HEK293 (cell line): Measurements from ENCODE around the gene ADCY6.

ENCODE experiments used
- CTCF ChIA-PET: fragments of 350-600 bp; formaldehyde crosslinking; extraction: SDS; loops from one replicate; lab custom pipeline; 2021; ENCODE audit warnings: antibody characterized with exemption; lab: Yijun Ruan, JAX
- POLR2A ChIA-PET: fragments of 300-600 bp; formaldehyde crosslinking; extraction: SDS; loops from one replicate; lab custom pipeline; 2020; ENCODE audit warnings: antibody characterized with exemption, inconsistent platforms; lab: Yijun Ruan, JAX
- H3K27ac ChIP-seq: fragments of 200-500 bp; sonication (Bioruptor generic); 2 replicates; pipeline ENCODE4 v1.5.1; 2014; ENCODE audit warnings: low read depth, low read length, control low read depth, inconsistent platforms; ENCODE audit errors: extremely low read depth
- H3K36me3 ChIP-seq, 2 experiments: fragments of 200-500 bp in 1 of 2; sonication (Bioruptor generic) in 1 of 2; 1 replicate in 1 of 2; 2 replicates in 1 of 2; pipeline ENCODE4 v1.5.1; 2014 to 2017; ENCODE audit warnings: inconsistent platforms in 2 of 2, low read length in 2 of 2; ENCODE audit not compliant: control insufficient read depth in 2 of 2, insufficient read depth in 1 of 2
- H3K4me1 ChIP-seq: fragments of 200-500 bp; sonication (Bioruptor generic); 2 replicates; pipeline ENCODE4 v1.5.1; 2014; ENCODE audit warnings: mild to moderate bottlenecking, low read length, inconsistent platforms; ENCODE audit not compliant: control insufficient read depth, insufficient read depth
- H3K4me3 ChIP-seq: 2 replicates; pipeline ENCODE4 v1.5.1; 2011; ENCODE audit warnings: low read depth, mild to moderate bottlenecking, control low read depth, low read length, moderate library complexity
- H3K9me3 ChIP-seq: fragments of 200-500 bp; sonication (Bioruptor generic); 2 replicates; pipeline ENCODE4 v1.5.1; 2014; ENCODE audit warnings: low read depth, low read length, inconsistent platforms; ENCODE audit not compliant: control insufficient read depth, insufficient read depth
- EGR2 ChIP-seq: fragments of 450-650 bp; formaldehyde crosslinking; IDR thresholded peaks from 2 replicates; pipeline ENCODE4 v1.5.1; 2016; ENCODE audit warnings: low read depth, missing biosample characterization, missing genetic modification characterization
- PRDM1 ChIP-seq: fragments of 450-650 bp; formaldehyde crosslinking; IDR thresholded peaks from 2 replicates; pipeline ENCODE4; 2016; ENCODE audit warnings: missing biosample characterization, missing genetic modification characterization
- ZFHX2 ChIP-seq: fragments of 450-650 bp; formaldehyde crosslinking; conservative IDR thresholded peaks from 2 replicates; pipeline ENCODE4 v1.5.1; 2016; ENCODE audit warnings: missing biosample characterization, missing genetic modification characterization
- ZNF23 ChIP-seq: fragments of 450-650 bp; formaldehyde crosslinking; IDR thresholded peaks from 2 replicates; pipeline ENCODE4 v1.5.1; 2016; ENCODE audit warnings: missing biosample characterization, missing genetic modification characterization, borderline replicate concordance
- ZNF24 ChIP-seq: fragments of 450-650 bp; formaldehyde crosslinking; IDR thresholded peaks from 2 replicates; pipeline ENCODE4 v1.5.1; 2016; ENCODE audit warnings: missing biosample characterization, missing genetic modification characterization
- ZNF777 ChIP-seq: fragments of 450-650 bp; formaldehyde crosslinking; IDR thresholded peaks from 2 replicates; pipeline ENCODE4 v1.5.1; 2017; ENCODE audit warnings: missing biosample characterization, missing genetic modification characterization, borderline replicate concordance
- TF ChIP-seq, protein P1 (sequence below): fragments of 450-650 bp; formaldehyde crosslinking; IDR thresholded peaks from 2 replicates; pipeline ENCODE4 v1.5.1; 2016; ENCODE audit warnings: missing biosample characterization, missing genetic modification characterization
- TF ChIP-seq, protein P2 (sequence below): fragments of 450-650 bp; formaldehyde crosslinking; IDR thresholded peaks from 2 replicates; pipeline ENCODE4 v1.5.1; 2016; ENCODE audit warnings: missing biosample characterization, missing genetic modification characterization
- TF ChIP-seq, protein P3 (sequence below): fragments of 450-650 bp; formaldehyde crosslinking; IDR thresholded peaks from 2 replicates; pipeline ENCODE4 v1.5.1; 2016; ENCODE audit warnings: missing biosample characterization, missing genetic modification characterization
- TF ChIP-seq, protein P4 (sequence below): fragments of 450-650 bp; formaldehyde crosslinking; IDR thresholded peaks from 2 replicates; pipeline ENCODE4 v1.5.0; 2017; ENCODE audit warnings: missing biosample characterization, missing genetic modification characterization, borderline replicate concordance
- TF ChIP-seq, protein P5 (sequence below): sonication (generic); formaldehyde crosslinking; IDR thresholded peaks from 2 replicates; pipeline ENCODE4 v1.8.1; 2022; ENCODE audit warnings: mild to moderate bottlenecking, moderate library complexity, missing genetic modification reagents

Gene ADCY6

DNA sequence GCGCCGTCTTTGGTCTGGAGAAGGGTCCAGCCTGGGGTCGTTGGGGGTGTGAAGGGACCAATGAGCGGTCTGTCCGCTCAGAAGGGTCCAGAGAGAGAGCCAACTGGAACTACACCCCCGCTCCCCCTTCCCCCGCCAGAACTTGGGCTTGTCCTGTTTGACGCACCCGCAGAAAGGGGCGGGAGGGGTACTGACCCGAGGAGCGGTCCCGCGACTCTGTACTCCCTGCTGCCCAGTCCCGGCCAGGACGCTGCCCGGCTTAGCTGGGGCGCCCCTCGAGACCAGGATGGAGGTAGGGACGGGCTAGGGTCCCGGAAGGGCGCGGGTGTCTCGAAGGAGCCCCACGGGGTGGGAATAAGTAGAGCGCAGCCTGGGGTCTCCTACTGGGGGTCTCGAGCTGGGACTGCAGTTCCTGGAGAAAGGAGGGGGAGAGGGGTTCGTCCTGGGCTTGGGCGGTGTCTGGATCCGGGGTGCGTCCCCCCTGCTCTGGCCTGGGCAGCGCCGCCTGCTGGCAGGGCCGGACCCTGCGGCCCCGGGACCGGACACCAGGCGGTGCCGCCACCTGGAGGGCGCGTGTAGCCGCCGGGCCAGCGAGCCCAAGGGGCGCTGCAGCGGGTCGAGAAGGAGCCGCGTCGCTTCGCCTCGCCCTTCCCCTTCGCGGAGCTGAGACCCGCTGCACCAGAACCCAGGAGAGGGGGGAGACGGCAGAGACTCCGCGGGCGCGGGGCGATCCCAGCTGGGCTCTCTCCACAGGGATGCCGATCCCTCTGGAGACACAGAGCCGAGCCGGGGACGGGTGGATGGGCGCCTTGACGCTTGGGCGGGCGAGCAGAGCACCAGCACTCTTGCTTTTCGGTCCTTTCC is 25.6 kb upstream of the ADCY6 start (continued):
- TF ChIP-seq, protein P1, sequence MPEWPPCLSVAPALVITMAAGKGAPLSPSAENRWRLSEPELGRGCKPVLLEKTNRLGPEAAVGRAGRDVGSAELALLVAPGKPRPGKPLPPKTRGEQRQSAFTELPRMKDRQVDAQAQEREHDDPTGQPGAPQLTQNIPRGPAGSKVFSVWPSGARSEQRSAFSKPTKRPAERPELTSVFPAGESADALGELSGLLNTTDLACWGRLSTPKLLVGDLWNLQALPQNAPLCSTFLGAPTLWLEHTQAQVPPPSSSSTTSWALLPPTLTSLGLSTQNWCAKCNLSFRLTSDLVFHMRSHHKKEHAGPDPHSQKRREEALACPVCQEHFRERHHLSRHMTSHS (tag by site-specific recombination): no peak
- TF ChIP-seq, all 188 proteins: peak for 49

DNA sequence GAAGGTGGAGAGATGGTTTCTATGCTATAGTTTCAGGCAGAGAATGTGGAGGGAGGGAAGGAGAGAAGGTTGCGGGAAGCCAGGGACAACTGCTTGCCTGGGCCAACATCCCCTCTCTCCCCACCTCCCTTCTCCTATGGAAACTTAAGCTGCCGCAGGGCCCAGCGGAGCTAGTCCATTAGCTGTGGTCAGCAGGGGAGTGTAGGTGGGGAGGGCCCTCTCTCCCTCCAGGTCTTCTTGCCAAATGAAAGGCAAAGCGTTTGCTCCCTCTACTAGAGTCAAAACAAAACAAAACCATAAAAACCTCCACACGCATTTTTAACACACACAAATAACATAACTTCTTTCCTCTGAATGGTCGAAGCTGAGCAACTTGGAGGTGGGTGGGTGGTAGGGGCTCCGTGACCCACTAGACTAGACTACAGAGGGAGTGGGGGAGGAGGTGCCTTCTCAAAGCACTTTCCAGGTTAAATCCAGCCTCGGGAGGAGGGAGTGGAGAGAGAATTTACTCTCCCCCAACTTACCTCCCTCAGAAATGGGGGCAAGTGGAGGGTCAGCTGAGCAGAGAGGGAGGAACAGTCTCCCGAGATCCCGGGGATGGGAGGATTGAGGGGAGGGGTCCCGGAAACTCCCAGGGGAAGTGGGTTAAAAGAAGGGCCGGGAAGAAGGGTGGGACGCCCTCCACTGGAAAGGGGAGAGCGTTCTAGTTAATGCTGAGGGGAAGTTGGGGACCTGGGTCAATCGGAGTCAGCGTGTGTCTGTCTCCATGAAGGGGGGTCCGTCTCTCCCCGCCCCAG is 24.8 kb upstream of the ADCY6 start:
- H3K27ac ChIP-seq: no peak overlapping the region
- no peaks in the 10 kb centered on the region for H3K36me3 ChIP-seq
- TF ChIP-seq ZFHX2 (tag by site-specific recombination) (peak; percentile 51), EGR2 (tag by site-specific recombination) (peak; percentile 46; the same call in 1 of the 2 replicates), PRDM1 (tag by site-specific recombination) (0 out of 2 replicates have a peak, but pooled peaks have one; percentile 23)
- TF ChIP-seq, protein P2, sequence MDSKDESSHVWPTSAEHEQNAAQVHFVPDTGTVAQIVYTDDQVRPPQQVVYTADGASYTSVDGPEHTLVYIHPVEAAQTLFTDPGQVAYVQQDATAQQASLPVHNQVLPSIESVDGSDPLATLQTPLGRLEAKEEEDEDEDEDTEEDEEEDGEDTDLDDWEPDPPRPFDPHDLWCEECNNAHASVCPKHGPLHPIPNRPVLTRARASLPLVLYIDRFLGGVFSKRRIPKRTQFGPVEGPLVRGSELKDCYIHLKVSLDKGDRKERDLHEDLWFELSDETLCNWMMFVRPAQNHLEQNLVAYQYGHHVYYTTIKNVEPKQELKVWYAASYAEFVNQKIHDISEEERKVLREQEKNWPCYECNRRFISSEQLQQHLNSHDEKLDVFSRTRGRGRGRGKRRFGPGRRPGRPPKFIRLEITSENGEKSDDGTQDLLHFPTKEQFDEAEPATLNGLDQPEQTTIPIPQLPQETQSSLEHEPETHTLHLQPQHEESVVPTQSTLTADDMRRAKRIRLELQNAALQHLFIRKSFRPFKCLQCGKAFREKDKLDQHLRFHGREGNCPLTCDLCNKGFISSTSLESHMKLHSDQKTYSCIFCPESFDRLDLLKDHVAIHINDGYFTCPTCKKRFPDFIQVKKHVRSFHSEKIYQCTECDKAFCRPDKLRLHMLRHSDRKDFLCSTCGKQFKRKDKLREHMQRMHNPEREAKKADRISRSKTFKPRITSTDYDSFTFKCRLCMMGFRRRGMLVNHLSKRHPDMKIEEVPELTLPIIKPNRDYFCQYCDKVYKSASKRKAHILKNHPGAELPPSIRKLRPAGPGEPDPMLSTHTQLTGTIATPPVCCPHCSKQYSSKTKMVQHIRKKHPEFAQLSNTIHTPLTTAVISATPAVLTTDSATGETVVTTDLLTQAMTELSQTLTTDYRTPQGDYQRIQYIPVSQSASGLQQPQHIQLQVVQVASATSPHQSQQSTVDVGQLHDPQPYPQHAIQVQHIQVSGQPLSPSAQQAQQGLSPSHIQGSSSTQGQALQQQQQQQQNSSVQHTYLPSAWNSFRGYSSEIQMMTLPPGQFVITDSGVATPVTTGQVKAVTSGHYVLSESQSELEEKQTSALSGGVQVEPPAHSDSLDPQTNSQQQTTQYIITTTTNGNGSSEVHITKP (tag by site-specific recombination): peak; percentile 81
- TF ChIP-seq, protein P3, sequence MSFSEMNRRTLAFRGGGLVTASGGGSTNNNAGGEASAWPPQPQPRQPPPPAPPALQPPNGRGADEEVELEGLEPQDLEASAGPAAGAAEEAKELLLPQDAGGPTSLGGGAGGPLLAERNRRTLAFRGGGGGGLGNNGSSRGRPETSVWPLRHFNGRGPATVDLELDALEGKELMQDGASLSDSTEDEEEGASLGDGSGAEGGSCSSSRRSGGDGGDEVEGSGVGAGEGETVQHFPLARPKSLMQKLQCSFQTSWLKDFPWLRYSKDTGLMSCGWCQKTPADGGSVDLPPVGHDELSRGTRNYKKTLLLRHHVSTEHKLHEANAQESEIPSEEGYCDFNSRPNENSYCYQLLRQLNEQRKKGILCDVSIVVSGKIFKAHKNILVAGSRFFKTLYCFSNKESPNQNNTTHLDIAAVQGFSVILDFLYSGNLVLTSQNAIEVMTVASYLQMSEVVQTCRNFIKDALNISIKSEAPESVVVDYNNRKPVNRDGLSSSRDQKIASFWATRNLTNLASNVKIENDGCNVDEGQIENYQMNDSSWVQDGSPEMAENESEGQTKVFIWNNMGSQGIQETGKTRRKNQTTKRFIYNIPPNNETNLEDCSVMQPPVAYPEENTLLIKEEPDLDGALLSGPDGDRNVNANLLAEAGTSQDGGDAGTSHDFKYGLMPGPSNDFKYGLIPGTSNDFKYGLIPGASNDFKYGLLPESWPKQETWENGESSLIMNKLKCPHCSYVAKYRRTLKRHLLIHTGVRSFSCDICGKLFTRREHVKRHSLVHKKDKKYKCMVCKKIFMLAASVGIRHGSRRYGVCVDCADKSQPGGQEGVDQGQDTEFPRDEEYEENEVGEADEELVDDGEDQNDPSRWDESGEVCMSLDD (tag by site-specific recombination): no peak
- peak overlapping the region; percentile 63 for H3K4me3 ChIP-seq
- H3K4me1 ChIP-seq: peaks cover 3% of the 10 kb centered on the region; the same call in 1 of the 2 replicates
- POLR2A ChIA-PET: interaction anchor here (1.5 kb wide), 1 partner anchor 60 kb away, joined by 12 read pairs; no protein-coding TSS in a partner anchor
- no peaks in the 10 kb centered on the region for H3K9me3 ChIP-seq
- CTCF ChIA-PET: interaction anchor here (0.5 to 7.1 kb wide), 23 partner anchors 9 to 271 kb away, joined by 3 to 53 read pairs (median 4); partner anchors contain the start of genes ADCY6 and DDX23

DNA sequence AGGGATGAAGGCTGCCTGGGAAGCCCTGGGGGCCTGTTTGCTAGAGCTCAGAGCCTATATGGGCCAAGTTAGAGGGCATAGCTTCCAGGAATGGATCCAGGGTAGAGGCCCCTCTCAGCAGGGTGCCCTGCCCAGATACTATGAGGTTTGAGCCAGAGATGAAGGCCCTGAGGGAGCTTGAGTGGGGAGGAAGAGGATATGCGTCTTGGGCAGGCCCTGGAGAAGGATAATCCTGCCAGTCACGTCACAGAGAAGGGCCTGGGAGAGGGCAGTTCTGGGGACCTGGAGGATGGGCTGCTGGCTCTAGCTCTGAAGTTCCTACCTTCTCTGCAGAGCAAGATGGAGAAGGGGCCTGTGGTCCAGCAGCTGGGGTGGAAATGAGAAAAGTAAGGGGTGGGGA is 23.5 kb upstream of the ADCY6 start:
- Histone ChIP-seq H3K27ac (no peak overlapping the region), H3K4me1 (peaks cover 3% of the 10 kb centered on the region; the same call in 1 of the 2 replicates), H3K36me3 (no peaks in the 10 kb centered on the region), H3K4me3 (no peak overlapping the region), H3K9me3 (no peaks in the 10 kb centered on the region)
- CTCF ChIA-PET: interaction anchor here (0.5 to 7.1 kb wide), 7 partner anchors 11 to 276 kb away, joined by 3 to 53 read pairs (median 4); no protein-coding TSS in a partner anchor
- TF ChIP-seq, protein P4, sequence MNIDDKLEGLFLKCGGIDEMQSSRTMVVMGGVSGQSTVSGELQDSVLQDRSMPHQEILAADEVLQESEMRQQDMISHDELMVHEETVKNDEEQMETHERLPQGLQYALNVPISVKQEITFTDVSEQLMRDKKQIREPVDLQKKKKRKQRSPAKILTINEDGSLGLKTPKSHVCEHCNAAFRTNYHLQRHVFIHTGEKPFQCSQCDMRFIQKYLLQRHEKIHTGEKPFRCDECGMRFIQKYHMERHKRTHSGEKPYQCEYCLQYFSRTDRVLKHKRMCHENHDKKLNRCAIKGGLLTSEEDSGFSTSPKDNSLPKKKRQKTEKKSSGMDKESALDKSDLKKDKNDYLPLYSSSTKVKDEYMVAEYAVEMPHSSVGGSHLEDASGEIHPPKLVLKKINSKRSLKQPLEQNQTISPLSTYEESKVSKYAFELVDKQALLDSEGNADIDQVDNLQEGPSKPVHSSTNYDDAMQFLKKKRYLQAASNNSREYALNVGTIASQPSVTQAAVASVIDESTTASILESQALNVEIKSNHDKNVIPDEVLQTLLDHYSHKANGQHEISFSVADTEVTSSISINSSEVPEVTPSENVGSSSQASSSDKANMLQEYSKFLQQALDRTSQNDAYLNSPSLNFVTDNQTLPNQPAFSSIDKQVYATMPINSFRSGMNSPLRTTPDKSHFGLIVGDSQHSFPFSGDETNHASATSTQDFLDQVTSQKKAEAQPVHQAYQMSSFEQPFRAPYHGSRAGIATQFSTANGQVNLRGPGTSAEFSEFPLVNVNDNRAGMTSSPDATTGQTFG (tag by site-specific recombination): no peak
- TF ChIP-seq ZNF23 (no peak), ZNF24 (no peak), ZNF777 (tag by site-specific recombination) (no peak)
- TF ChIP-seq, protein P5, sequence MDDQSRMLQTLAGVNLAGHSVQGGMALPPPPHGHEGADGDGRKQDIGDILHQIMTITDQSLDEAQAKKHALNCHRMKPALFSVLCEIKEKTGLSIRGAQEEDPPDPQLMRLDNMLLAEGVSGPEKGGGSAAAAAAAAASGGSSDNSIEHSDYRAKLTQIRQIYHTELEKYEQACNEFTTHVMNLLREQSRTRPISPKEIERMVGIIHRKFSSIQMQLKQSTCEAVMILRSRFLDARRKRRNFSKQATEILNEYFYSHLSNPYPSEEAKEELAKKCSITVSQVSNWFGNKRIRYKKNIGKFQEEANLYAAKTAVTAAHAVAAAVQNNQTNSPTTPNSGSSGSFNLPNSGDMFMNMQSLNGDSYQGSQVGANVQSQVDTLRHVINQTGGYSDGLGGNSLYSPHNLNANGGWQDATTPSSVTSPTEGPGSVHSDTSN (CRISPR knock-in tag): no peak
- POLR2A ChIA-PET: interaction anchor here (0.6 to 0.7 kb wide), 2 partner anchors 17 to 108 kb away, joined by 3 to 5 read pairs; no protein-coding TSS in a partner anchor
